ENCODE results near the gene BBS1.
A peak's percentile ranks its signal among the peaks of the same experiment; 100 is the strongest.

Gene BBS1

DNA sequence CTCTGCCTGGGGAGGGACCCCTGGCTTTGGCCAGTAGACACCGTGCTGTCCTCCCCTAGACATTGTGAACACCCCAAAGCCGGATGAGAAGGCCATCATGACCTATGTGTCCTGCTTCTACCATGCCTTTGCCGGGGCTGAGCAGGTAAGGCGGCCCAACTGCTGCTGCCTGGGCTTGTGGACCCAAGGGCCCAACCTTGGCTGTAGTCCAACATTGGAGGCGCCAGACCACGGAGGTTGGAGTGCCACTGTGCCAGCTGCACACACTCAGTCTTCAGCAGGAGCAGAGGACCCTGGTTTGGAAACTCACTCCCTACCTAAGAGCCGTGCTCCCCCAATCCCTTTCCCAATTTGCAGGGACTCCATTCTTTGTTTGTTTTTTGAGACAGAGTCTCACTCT, 45.7 kb downstream of the BBS1 start:
- 88% methylated on average over 7 of the region's 7 CpGs for WGBS

DNA sequence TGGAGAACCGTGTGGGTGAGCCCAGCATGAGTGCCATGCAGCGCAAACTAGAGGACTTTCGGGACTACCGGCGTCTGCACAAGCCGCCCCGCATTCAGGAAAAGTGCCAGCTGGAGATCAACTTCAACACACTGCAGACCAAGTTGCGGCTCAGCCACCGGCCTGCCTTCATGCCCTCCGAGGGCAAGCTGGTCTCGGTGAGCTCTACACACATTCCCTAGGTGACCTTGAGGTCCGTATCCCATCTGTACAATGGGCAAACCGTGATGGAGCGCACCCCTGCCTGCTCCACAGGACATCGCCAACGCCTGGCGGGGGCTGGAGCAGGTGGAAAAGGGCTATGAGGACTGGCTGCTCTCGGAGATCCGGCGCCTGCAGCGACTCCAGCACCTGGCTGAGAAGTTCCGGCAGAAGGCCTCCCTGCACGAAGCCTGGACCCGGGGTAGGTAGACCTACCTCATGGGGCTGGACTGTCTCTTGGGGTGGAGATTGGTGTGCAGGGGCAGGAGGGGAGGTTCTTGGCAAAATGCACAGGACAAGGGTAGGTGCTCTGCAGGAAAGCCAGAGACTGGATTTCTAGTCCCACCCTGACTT, 47.4 kb downstream of the BBS1 start:
- Histone ChIP-seq H3K4me1 (ENCODE audit: control insufficient read depth, insufficient read depth, low read depth, low read length) (no peaks in the 10 kb centered on the region), H3K4me2 (ENCODE audit: low read length, poor library complexity, severe bottlenecking) (no peak overlapping the region), H2BK120ac (ENCODE audit: low read depth, low read length) (no peak overlapping the region), H2AFZ (ENCODE audit: low read depth, low read length) (no peak overlapping the region), H2AK5ac (ENCODE audit: low read length, severe bottlenecking) (no peak overlapping the region), H4K91ac (ENCODE audit: low read length) (no peak overlapping the region), H4K8ac (ENCODE audit: low read length) (no peak overlapping the region), H3K14ac (ENCODE audit: low read length in 2 of 2) (no peak overlapping the region), H3K36me3 (ENCODE audit: control insufficient read depth in 1 of 2, insufficient read depth in 2 of 2, low read depth in 1 of 2, low read length in 2 of 2) (no peaks in the 10 kb centered on the region), H2BK5ac (ENCODE audit: low read depth, low read length, poor library complexity, severe bottlenecking) (no peak overlapping the region), H3K79me1 (replicated peaks; ENCODE audit: low read length, poor library complexity, severe bottlenecking) (no peaks in the 10 kb centered on the region), H3K4me3 (ENCODE audit: insufficient read depth in 1 of 2, low read depth in 1 of 2, low read length in 2 of 2) (no peak overlapping the region), H3K18ac (ENCODE audit: low read depth in 1 of 2, low read length in 2 of 2) (no peak overlapping the region), H3K27me3 (ENCODE audit: control insufficient read depth in 1 of 2, insufficient read depth in 1 of 2, low read length in 2 of 2) (peaks cover 17 to 38% of the 10 kb centered on the region in 2 experiments), H3K9me3 (ENCODE audit: control insufficient read depth, low read length) (no peaks in the 10 kb centered on the region), H3K9ac (ENCODE audit: low read length) (no peak overlapping the region), H2BK15ac (ENCODE audit: low read depth, poor library complexity, severe bottlenecking) (no peak overlapping the region), H2BK12ac (ENCODE audit: low read length in 2 of 2) (no peak overlapping the region), H3K4ac (ENCODE audit: low read depth in 1 of 2, low read length in 2 of 2) (no peak overlapping the region), H3K27ac (ENCODE audit: low read length, poor library complexity, severe bottlenecking) (no peak overlapping the region), H3K23ac (ENCODE audit: low read length in 2 of 2) (no peak overlapping the region)
- DNase-seq, result no peak
- 91% methylated on average over 24 of the region's 24 CpGs for WGBS

More for the DNA sequence above, 45.7 kb downstream of the BBS1 start:
- H3K4me3 ChIP-seq (ENCODE audit: insufficient read depth in 1 of 2, low read depth in 1 of 2, low read length in 2 of 2), result no peak overlapping the region
- no peak overlapping the region for H3K4me2 ChIP-seq (ENCODE audit: low read length, poor library complexity, severe bottlenecking)
- H3K23ac ChIP-seq (ENCODE audit: low read length in 2 of 2), result no peak overlapping the region
- no peak overlapping the region for H2BK15ac ChIP-seq (ENCODE audit: low read depth, poor library complexity, severe bottlenecking)
- H3K79me1 ChIP-seq (replicated peaks; ENCODE audit: low read length, poor library complexity, severe bottlenecking), result no peaks in the 10 kb centered on the region
- no peak overlapping the region for H2BK120ac ChIP-seq (ENCODE audit: low read depth, low read length)
- no peak overlapping the region for H2AFZ ChIP-seq (ENCODE audit: low read depth, low read length)
- no peak overlapping the region for H2AK5ac ChIP-seq (ENCODE audit: low read length, severe bottlenecking)
- H3K36me3 ChIP-seq (ENCODE audit: control insufficient read depth in 1 of 2, insufficient read depth in 2 of 2, low read depth in 1 of 2, low read length in 2 of 2), result no peaks in the 10 kb centered on the region
- no peaks in the 10 kb centered on the region for H3K9me3 ChIP-seq (ENCODE audit: control insufficient read depth, low read length)
- H4K8ac ChIP-seq (ENCODE audit: low read length), result no peak overlapping the region
- H4K91ac ChIP-seq (ENCODE audit: low read length), result no peak overlapping the region
- H2BK12ac ChIP-seq (ENCODE audit: low read length in 2 of 2), result no peak overlapping the region
- H2BK5ac ChIP-seq (ENCODE audit: low read depth, low read length, poor library complexity, severe bottlenecking), result no peak overlapping the region
- no peak overlapping the region for H3K4ac ChIP-seq (ENCODE audit: low read depth in 1 of 2, low read length in 2 of 2)
- DNase-seq, result no peak
- no peaks in the 10 kb centered on the region for H3K4me1 ChIP-seq (ENCODE audit: control insufficient read depth, insufficient read depth, low read depth, low read length)
- peak overlapping the region in 1 of 2 experiments; percentile 80 for H3K14ac ChIP-seq (ENCODE audit: low read length in 2 of 2)
- H3K27ac ChIP-seq (ENCODE audit: low read length, poor library complexity, severe bottlenecking), result no peak overlapping the region
- H3K27me3 ChIP-seq (ENCODE audit: control insufficient read depth in 1 of 2, insufficient read depth in 1 of 2, low read length in 2 of 2), result peaks cover 15 to 39% of the 10 kb centered on the region in 2 experiments
- H3K18ac ChIP-seq (ENCODE audit: low read depth in 1 of 2, low read length in 2 of 2), result no peak overlapping the region
- H3K9ac ChIP-seq (ENCODE audit: low read length), result no peak overlapping the region

DNA sequence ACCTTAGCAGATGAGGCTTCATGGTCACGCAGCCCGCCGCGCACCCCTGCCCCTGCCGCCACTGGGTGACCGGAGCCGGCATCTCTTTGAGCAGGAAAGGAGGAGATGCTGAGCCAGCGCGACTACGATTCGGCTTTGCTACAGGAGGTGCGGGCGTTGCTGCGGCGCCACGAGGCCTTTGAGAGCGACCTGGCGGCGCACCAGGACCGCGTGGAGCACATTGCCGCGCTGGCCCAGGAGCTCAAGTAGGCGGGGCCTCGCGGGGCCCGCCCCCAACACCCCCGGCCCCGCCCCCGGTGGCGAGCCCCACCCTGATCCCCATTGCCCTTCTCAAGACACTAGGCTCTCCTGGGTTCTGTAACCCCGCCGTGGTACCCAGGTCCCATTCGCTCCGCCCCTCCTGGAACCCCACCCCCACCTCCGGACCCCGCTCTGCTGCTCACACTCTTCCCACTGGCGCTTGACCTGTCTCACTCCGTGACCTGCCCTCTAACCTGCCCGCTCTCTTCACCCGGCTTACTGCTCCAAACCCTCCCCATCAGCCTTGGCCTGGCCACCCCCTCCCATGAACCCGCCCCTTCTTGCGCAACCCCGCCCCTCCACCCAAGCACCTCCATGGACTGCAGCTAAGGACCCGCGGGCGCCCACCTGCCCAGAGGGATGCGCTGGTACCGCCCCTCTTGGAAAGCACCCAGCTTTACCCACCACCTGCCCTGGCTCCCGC, 48.9 kb downstream of the BBS1 start:
- H2BK15ac ChIP-seq (ENCODE audit: low read depth, poor library complexity, severe bottlenecking), result no peak overlapping the region
- H3K4me2 ChIP-seq (ENCODE audit: low read length, poor library complexity, severe bottlenecking), result no peak overlapping the region
- no peak overlapping the region for H2AFZ ChIP-seq (ENCODE audit: low read depth, low read length)
- no peak overlapping the region for H4K91ac ChIP-seq (ENCODE audit: low read length)
- no peak overlapping the region for H3K9ac ChIP-seq (ENCODE audit: low read length)
- no peak overlapping the region for H3K14ac ChIP-seq (ENCODE audit: low read length in 2 of 2)
- no peak overlapping the region for H4K8ac ChIP-seq (ENCODE audit: low read length)
- H3K23ac ChIP-seq (ENCODE audit: low read length in 2 of 2), result no peak overlapping the region
- no peak overlapping the region for H3K18ac ChIP-seq (ENCODE audit: low read depth in 1 of 2, low read length in 2 of 2)
- 70% methylated on average over 46 of the region's 50 CpGs for WGBS
- no peak overlapping the region for H2BK120ac ChIP-seq (ENCODE audit: low read depth, low read length)
- H3K4ac ChIP-seq (ENCODE audit: low read depth in 1 of 2, low read length in 2 of 2), result no peak overlapping the region
- H3K27ac ChIP-seq (ENCODE audit: low read length, poor library complexity, severe bottlenecking), result no peak overlapping the region
- H3K4me3 ChIP-seq (ENCODE audit: insufficient read depth in 1 of 2, low read depth in 1 of 2, low read length in 2 of 2), result peak overlapping the region in 1 of 2 experiments; percentile 29
- no peaks in the 10 kb centered on the region for H3K36me3 ChIP-seq (ENCODE audit: control insufficient read depth in 1 of 2, insufficient read depth in 2 of 2, low read depth in 1 of 2, low read length in 2 of 2)
- H2BK12ac ChIP-seq (ENCODE audit: low read length in 2 of 2), result no peak overlapping the region
- no peak overlapping the region for H2BK5ac ChIP-seq (ENCODE audit: low read depth, low read length, poor library complexity, severe bottlenecking)
- H3K27me3 ChIP-seq (ENCODE audit: control insufficient read depth in 1 of 2, insufficient read depth in 1 of 2, low read length in 2 of 2), result peaks cover 17 to 38% of the 10 kb centered on the region in 2 experiments
- H2AK5ac ChIP-seq (ENCODE audit: low read length, severe bottlenecking), result no peak overlapping the region
- H3K4me1 ChIP-seq (ENCODE audit: control insufficient read depth, insufficient read depth, low read depth, low read length), result no peaks in the 10 kb centered on the region
- H3K79me1 ChIP-seq (replicated peaks; ENCODE audit: low read length, poor library complexity, severe bottlenecking), result no peaks in the 10 kb centered on the region
- no peaks in the 10 kb centered on the region for H3K9me3 ChIP-seq (ENCODE audit: control insufficient read depth, low read length)
- no peak for DNase-seq

DNA sequence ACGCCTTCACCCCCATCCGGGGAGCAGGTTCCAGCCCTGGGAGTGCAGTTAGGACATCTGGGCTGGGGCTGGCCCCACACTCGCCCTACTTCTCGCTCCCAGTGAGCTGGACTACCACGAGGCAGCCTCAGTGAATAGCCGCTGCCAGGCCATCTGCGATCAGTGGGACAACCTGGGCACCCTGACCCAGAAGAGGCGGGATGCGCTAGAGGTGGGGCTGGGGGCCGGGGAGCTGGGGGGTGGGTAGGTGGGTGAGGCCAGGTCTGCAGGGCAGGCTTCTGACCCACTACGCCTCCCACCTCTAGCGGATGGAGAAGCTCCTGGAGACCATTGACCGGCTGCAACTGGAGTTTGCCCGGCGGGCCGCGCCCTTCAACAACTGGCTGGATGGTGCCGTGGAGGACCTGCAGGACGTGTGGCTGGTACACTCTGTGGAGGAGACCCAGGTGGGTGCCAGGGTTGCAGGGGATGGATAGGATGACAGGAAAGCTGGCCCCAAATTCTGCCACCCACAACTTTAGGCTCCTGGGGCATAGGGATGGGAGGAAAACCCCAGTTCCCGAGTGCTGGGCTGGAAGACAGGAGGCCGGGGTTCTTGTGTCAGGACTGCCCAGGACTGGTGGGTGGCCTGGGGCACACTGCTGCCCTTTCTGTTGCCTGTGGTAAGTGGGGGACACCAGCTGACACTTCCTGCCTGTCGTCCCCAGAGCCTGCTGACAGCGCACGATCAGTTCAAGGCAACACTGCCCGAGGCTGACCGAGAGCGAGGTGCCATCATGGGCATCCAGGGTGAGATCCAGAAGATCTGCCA, 49.6 kb downstream of the BBS1 start:
- Histone ChIP-seq H3K27ac (ENCODE audit: low read length, poor library complexity, severe bottlenecking) (no peak overlapping the region), H2BK15ac (ENCODE audit: low read depth, poor library complexity, severe bottlenecking) (no peak overlapping the region), H3K9ac (ENCODE audit: low read length) (no peak overlapping the region), H2AFZ (ENCODE audit: low read depth, low read length) (no peak overlapping the region), H2BK120ac (ENCODE audit: low read depth, low read length) (no peak overlapping the region), H3K4me1 (ENCODE audit: control insufficient read depth, insufficient read depth, low read depth, low read length) (no peaks in the 10 kb centered on the region), H2AK5ac (ENCODE audit: low read length, severe bottlenecking) (no peak overlapping the region), H3K36me3 (ENCODE audit: control insufficient read depth in 1 of 2, insufficient read depth in 2 of 2, low read depth in 1 of 2, low read length in 2 of 2) (peaks cover 0 to 4% of the 10 kb centered on the region in 2 experiments), H3K79me1 (replicated peaks; ENCODE audit: low read length, poor library complexity, severe bottlenecking) (no peaks in the 10 kb centered on the region), H4K91ac (ENCODE audit: low read length) (no peak overlapping the region), H3K27me3 (ENCODE audit: control insufficient read depth in 1 of 2, insufficient read depth in 1 of 2, low read length in 2 of 2) (peaks cover 17 to 38% of the 10 kb centered on the region in 2 experiments), H4K8ac (ENCODE audit: low read length) (no peak overlapping the region), H3K4me3 (ENCODE audit: insufficient read depth in 1 of 2, low read depth in 1 of 2, low read length in 2 of 2) (no peak overlapping the region), H3K9me3 (ENCODE audit: control insufficient read depth, low read length) (no peaks in the 10 kb centered on the region), H3K4me2 (ENCODE audit: low read length, poor library complexity, severe bottlenecking) (no peak overlapping the region), H3K18ac (ENCODE audit: low read depth in 1 of 2, low read length in 2 of 2) (no peak overlapping the region), H3K14ac (ENCODE audit: low read length in 2 of 2) (no peak overlapping the region), H2BK12ac (ENCODE audit: low read length in 2 of 2) (no peak overlapping the region), H3K4ac (ENCODE audit: low read depth in 1 of 2, low read length in 2 of 2) (no peak overlapping the region), H3K23ac (ENCODE audit: low read length in 2 of 2) (no peak overlapping the region), H2BK5ac (ENCODE audit: low read depth, low read length, poor library complexity, severe bottlenecking) (no peak overlapping the region)
- no peak for DNase-seq
- 85% methylated on average over 27 of the region's 27 CpGs for WGBS

Measured in mesenchymal stem cell (in vitro differentiated cells and primary cell).